Measurements from ENCODE around the gene CEP152.

DNA sequence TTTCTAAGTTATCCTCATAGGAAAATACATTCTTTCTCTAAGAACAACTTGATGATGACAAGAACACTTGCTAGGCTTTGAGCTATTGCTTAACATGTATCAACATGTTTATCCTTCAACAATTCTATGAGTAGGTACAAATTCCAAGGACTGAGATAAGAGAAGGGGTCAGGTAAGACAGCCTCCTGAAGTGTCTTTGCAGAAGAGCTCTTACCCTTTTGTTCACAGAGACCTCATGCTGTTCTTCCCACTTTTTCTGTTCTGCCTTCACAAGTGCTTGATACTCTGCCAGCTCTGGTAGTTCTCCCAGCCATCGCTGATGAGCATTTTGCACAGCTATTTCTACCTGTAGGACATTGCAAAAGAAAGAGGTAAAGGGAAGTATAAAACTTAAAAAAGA, 50.9 kb downstream of the CEP152 start:
- TF ChIP-seq, protein P1, sequence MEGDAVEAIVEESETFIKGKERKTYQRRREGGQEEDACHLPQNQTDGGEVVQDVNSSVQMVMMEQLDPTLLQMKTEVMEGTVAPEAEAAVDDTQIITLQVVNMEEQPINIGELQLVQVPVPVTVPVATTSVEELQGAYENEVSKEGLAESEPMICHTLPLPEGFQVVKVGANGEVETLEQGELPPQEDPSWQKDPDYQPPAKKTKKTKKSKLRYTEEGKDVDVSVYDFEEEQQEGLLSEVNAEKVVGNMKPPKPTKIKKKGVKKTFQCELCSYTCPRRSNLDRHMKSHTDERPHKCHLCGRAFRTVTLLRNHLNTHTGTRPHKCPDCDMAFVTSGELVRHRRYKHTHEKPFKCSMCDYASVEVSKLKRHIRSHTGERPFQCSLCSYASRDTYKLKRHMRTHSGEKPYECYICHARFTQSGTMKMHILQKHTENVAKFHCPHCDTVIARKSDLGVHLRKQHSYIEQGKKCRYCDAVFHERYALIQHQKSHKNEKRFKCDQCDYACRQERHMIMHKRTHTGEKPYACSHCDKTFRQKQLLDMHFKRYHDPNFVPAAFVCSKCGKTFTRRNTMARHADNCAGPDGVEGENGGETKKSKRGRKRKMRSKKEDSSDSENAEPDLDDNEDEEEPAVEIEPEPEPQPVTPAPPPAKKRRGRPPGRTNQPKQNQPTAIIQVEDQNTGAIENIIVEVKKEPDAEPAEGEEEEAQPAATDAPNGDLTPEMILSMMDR (IDR thresholded peaks at IDR 0.05): no peak
- TF ChIP-seq POLR2AphosphoS5 (IDR thresholded peaks at IDR 0.05): no peak

All from esophagus muscularis mucosa (tissue), 3 donors.